Testis (tissue), 3 donors: Measurements from ENCODE around the gene LRRC27. TPM values are rescaled to one million over a fixed set of nuclear protein-coding genes. Genes with fewer than 3 reads are reported as not detected.

ENCODE experiments used
- DNase-seq: peaks from one replicate; pipeline ENCODE4 v3.0.0-alpha.2; 2019
- H3K27ac ChIP-seq, 2 donors: fragments of 200-600 bp; sonication (generic); one replicate each; pipeline ENCODE4 v1.5.1; 2019
- H3K27me3 ChIP-seq: fragments of 200-600 bp; sonication (generic); one replicate; pipeline ENCODE4 v1.5.1; 2019
- H3K36me3 ChIP-seq: fragments of 200-600 bp; sonication (generic); one replicate; pipeline ENCODE4 v1.5.1; 2017; ENCODE audit warnings: low read depth; ENCODE audit errors: missing control alignments
- H3K4me1 ChIP-seq: fragments of 200-600 bp; sonication (generic); one replicate; pipeline ENCODE4 v1.5.1; 2019
- H3K4me3 ChIP-seq, 2 donors: fragments of 200-600 bp; sonication (generic); one replicate each; pipeline ENCODE4 v1.5.1; 2017 to 2019
- H3K9me3 ChIP-seq: fragments of 200-600 bp; sonication (generic); one replicate; pipeline ENCODE4 v1.5.1; 2017
- CTCF ChIP-seq, 3 experiments: fragments of 450-650 bp in 2 of 3; fragments of 200-600 bp in 1 of 3; sonication (generic) in 1 of 3; IDR thresholded peaks; one replicate each; pipeline ENCODE4 v1.5.1; 2016 to 2019; ENCODE audit warnings: antibody characterized with exemption in 3 of 3, mild to moderate bottlenecking in 2 of 3, moderate library complexity in 1 of 3
- POLR2A ChIP-seq: fragments of 450-650 bp; IDR thresholded peaks from one replicate; pipeline ENCODE4 v1.6.1; 2017; ENCODE audit warnings: antibody characterized with exemption, mild to moderate bottlenecking, moderate library complexity
- WGBS, 2 donors: methylation state at CpG; one replicate each; pipeline ENCODE4 v1.1.5; 2018; 5-methylcytosine and 5-hydroxymethylcytosine counted together
- intact Hi-C: fragments of 100-400 bp; cut with DNase I; formaldehyde crosslinking; loops from one replicate; pipeline ENCODE4 v1.15.1; 2023; ENCODE audit warnings: low total_unique reads
- polyA plus RNA-seq: library from polyadenylated mRNA; stranded (reverse); fragments of 350-450 nt; fragmentation: Illumina TruSeq; extraction: RNeasy Lipid Tissue Mini Kit (QIAGEN cat#74804); gene quantifications from one replicate; pipeline ENCODE4 v1.2.3, GENCODE V29; 2014; ENCODE audit warnings: low read depth, low replicate concordance; ENCODE audit not compliant: insufficient read depth
- total RNA-seq, 2 donors: library from RNA; depleted of rRNA; stranded (reverse); fragments of >200 nt; gene quantifications; one replicate each; pipeline ENCODE4 v1.2.3, GENCODE V29; 2016

LRRC27 gene
- total and polyA plus RNA-seq, 3 donors from 2014 or later: 49.4 to 164 (median 110) TPM

- Histone ChIP-seq H3K4me3 (no peak overlapping the region), H3K27ac (no peak overlapping the region), H3K36me3 (no peaks in the 10 kb centered on the region)
Observed at GRCh38 chr10:132415255-132415654, 83.3 kb downstream of the LRRC27 start.

GRCh38 chr10:132415956-132416355 lies 84.0 kb downstream of the LRRC27 start:
- TF ChIP-seq CTCF (IDR thresholded peaks at IDR 0.05) (no peak), POLR2A (no peak)
- Histone ChIP-seq H3K9me3 (no peaks in the 10 kb centered on the region), H3K36me3 (no peaks in the 10 kb centered on the region), H3K4me3 (no peak overlapping the region), H3K4me1 (peaks cover 58% of the 10 kb centered on the region), H3K27ac (no peak overlapping the region), H3K27me3 (no peaks in the 10 kb centered on the region)
- WGBS, 2 donors: 94 to 98% methylated on average over 12 to 14 of the region's 22 CpGs
- intact Hi-C loops: no loop called here
- no peak for DNase-seq

More at GRCh38 chr10:132415255-132415654, 83.3 kb downstream of the LRRC27 start:
- no peaks in the 10 kb centered on the region for H3K9me3 ChIP-seq
- no peak for DNase-seq
- no peaks in the 10 kb centered on the region for H3K27me3 ChIP-seq
- TF ChIP-seq POLR2A: no peak
- TF ChIP-seq CTCF (IDR thresholded peaks at IDR 0.05): no peak
- intact Hi-C loops: no loop called here
- peaks cover 58% of the 10 kb centered on the region for H3K4me1 ChIP-seq
- WGBS, 2 donors: 77 to 80% methylated on average over 5 of the region's 5 CpGs

DNA sequence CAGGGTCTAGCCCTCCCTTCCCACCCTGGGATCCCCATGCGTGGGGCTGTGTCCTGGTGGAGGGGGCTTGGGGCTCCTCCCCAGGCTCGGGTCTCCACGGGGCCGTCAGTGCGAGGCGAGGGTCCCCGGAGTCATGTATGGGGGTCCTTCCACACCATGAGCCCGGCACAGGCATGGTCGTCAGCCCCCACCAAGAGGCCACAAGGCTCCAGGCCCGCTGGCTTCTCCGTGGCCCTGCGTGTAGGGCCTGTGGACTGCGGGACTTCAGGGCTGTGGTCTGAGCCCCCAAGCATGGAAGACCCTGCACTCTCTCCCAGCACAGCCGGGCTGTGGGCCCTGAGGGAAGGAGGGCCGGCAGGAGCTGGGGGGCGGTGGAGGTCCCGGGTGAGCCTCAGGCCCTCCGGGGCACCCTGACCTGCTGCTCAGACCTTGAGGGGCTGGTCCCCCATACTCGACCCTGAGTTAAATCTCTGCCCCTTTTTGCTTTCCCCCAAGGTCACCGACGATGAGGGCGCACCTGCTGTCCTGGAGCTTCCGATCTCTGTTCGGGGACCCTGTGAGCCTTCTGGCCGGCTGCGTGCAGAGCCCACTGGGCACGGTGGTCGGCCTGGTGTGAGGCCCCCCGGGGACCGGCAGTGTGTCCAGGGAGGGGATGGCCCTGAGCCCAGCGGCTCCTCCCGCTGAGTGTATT lies 84.7 kb downstream of the LRRC27 start:
- Histone ChIP-seq H3K4me3 (no peak overlapping the region), H3K27ac (peak overlapping the region in 1 of 2 donors; percentile 33), H3K36me3 (no peaks in the 10 kb centered on the region), H3K4me1 (peaks cover 58% of the 10 kb centered on the region), H3K27me3 (no peaks in the 10 kb centered on the region), H3K9me3 (no peaks in the 10 kb centered on the region)
- DNase-seq: no peak
- TF ChIP-seq POLR2A (no peak), CTCF (IDR thresholded peaks at IDR 0.05) (no peak)
- WGBS, 2 donors: 91 to 92% methylated on average over 4 to 32 of the region's 32 CpGs
- intact Hi-C loops: no loop called here

DNA sequence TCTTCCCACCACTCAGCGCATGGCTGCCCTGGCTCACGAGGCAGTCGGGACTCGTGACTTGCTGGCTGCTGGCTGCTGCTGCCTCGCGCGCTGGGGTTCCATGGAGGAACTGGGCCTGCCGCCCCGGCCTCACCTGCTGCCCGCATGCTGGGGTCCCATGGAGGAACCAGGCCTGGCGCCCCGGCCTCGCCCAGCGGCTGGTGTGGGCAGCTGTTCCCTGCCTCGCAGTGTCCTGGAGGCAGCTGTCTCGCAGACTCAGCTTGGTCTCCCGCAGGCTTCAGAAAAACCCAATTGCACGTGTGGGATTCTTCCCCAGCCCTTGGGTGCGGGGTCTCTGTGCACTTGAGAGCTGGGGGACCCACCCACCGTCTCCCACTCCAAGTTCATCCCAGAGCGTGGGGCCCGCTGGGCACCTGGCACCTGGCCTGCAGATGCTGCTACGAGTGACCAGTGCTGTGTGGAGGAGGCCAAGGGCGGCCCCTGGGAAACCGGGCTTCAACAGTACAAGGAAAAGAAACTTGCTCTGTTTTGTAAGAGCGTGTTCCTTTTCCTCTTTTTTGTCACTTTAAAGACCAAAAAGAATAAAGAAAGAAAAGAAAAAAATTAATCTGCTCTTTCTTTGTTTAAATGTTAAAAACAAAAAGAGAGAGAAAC lies 85.4 kb downstream of the LRRC27 start:
- 79 to 84% methylated on average over 21 to 22 of the region's 26 CpGs for WGBS, 2 donors
- H3K27me3 ChIP-seq: no peaks in the 10 kb centered on the region
- no peaks in the 10 kb centered on the region for H3K36me3 ChIP-seq
- intact Hi-C loops: no loop called here
- H3K27ac ChIP-seq: peak overlapping the region; percentile 33 to 93
- no peak overlapping the region for H3K4me3 ChIP-seq
- no peak for DNase-seq
- H3K9me3 ChIP-seq: no peaks in the 10 kb centered on the region
- peaks cover 58% of the 10 kb centered on the region for H3K4me1 ChIP-seq
- TF ChIP-seq CTCF (IDR thresholded peaks at IDR 0.05): no peak
- TF ChIP-seq POLR2A: no peak
